Right lung (tissue), 5 donors: ENCODE measurements around the gene TCFL5. TPM values are rescaled to one million over a fixed set of nuclear protein-coding genes. Genes with fewer than 3 reads are reported as not detected.
"Not testable (repeated sequence)": the region's sequence is repeated elsewhere in the genome, so short reads cannot be mapped to it uniquely, and the experiment has no call there.

Experiments used
- DNase-seq, 2 donors: peaks; one replicate each; pipeline ENCODE4 v3.0.0-alpha.2; 2013
- polyA plus RNA-seq, 5 donors: library from polyadenylated mRNA; unstranded; fragments of 120-200 nt; gene quantifications; one replicate each; pipeline versions ENCODE4 v1.2.1 to v1.2.3, GENCODE V29; 2013; ENCODE audit warnings: inconsistent platforms in 1 of 5, low replicate concordance in 1 of 5; ENCODE audit not compliant: insufficient read length in 5 of 5, insufficient read depth in 1 of 5

Gene TCFL5
- polyA plus RNA-seq, 5 donors: 11.1 to 13.0 (median 11.5) TPM

GRCh38 chr20:62856931-62857619, 4.5 kb downstream of the TCFL5 start:
- no peak for DNase-seq

- no peak for DNase-seq
Measured at GRCh38 chr20:62855120-62855519, 6.5 kb downstream of the TCFL5 start.

GRCh38 chr20:62854121-62854520, 7.5 kb downstream of the TCFL5 start:
- no peak for DNase-seq

- not testable (repeated sequence) for DNase-seq
Measured at GRCh38 chr20:62853304-62853703, 8.3 kb downstream of the TCFL5 start.

GRCh38 chr20:62852841-62853240, 8.8 kb downstream of the TCFL5 start:
- DNase-seq: no peak

GRCh38 chr20:62852196-62852595, 9.4 kb downstream of the TCFL5 start:
- no peak for DNase-seq

- no peak for DNase-seq
Measured at GRCh38 chr20:62850333-62850974, 11.2 kb downstream of the TCFL5 start.

- no peak for DNase-seq
Measured at GRCh38 chr20:62849431-62849830, 12.2 kb downstream of the TCFL5 start.

- DNase-seq: not testable (repeated sequence)
Measured at GRCh38 chr20:62848917-62849316, 12.7 kb downstream of the TCFL5 start.

- no peak for DNase-seq
Measured at GRCh38 chr20:62846166-62846890, 15.3 kb downstream of the TCFL5 start.

GRCh38 chr20:62845416-62846160, 16.0 kb downstream of the TCFL5 start:
- no peak for DNase-seq

GRCh38 chr20:62844182-62844581, 17.4 kb downstream of the TCFL5 start:
- no peak for DNase-seq

GRCh38 chr20:62843656-62844055, 18.0 kb downstream of the TCFL5 start:
- DNase-seq: no peak

- DNase-seq: no peak
Measured at GRCh38 chr20:62841705-62842212, 19.9 kb downstream of the TCFL5 start.

GRCh38 chr20:62840244-62841197, 21.1 kb downstream of the TCFL5 start:
- DNase-seq: no peak

- no peak for DNase-seq
Measured at GRCh38 chr20:62839816-62840215, 21.8 kb downstream of the TCFL5 start.

GRCh38 chr20:62839261-62839660, 22.4 kb downstream of the TCFL5 start:
- no peak for DNase-seq

GRCh38 chr20:62838128-62838891, 23.3 kb downstream of the TCFL5 start:
- DNase-seq: no peak

- no peak for DNase-seq
Measured at GRCh38 chr20:62837790-62838127, 23.9 kb downstream of the TCFL5 start.

GRCh38 chr20:62836967-62837490, 24.6 kb downstream of the TCFL5 start:
- DNase-seq: no peak
